ENCODE data around the gene HP1BP3.
A peak's percentile ranks its signal among the peaks of the same experiment; 100 is the strongest.

Gene HP1BP3

GRCh38 chr1:20709868-20710267 is 77.2 kb downstream of the HP1BP3 start:
- no peak for DNase-seq

DNA sequence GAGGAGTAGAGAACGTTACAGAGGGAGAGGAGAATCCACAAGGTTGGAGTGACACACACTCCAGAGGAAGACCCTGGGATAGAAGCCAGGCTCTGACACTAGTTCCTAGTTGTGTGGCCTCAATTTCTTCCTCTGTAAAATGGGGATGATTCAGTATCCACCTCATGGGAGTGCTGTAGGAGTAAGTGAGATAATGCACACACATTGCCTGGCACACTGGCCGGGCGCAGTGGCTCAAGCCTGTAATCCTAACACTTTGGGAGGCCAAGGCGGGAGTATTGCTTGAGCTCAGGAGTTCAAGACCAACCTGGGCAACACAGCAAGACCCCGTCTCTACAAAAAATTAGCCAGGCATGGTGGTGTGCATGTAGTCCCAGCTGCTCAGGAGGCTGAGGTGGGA is 78.2 kb downstream of the HP1BP3 start:
- DNase-seq = no peak

- DNase-seq = no peak
Measured at GRCh38 chr1:20708057-20708456, 79.0 kb downstream of the HP1BP3 start.

- DNase-seq = no peak
Measured at GRCh38 chr1:20706841-20707240, 80.3 kb downstream of the HP1BP3 start.

DNA sequence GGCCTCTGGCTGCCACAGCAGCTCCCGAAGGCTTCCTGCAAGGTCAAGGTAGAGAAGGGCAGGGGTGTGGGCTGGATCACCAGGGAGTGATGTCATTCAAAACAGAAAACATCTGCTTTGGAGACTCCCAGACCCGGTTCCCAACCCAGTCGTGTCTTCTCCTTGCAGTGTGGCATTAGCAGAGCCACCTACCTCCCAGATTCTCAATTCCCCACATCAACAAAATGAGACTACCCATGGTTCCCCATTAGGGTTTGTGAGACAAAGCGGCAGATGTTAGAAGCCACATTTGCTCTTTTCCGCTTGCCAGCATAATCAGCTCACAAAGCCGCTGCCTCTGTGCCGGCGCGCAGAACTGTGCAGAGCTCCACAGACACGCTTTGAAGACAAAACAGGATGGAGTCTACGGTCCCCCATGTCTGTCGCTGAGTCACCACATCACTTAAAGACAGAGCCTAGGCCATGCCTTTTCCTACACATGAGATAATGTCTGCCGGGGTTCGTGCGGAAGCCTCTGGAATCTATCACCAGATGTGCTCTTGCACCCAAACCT is 81.8 kb downstream of the HP1BP3 start:
- DNase-seq = peak; percentile 76

DNA sequence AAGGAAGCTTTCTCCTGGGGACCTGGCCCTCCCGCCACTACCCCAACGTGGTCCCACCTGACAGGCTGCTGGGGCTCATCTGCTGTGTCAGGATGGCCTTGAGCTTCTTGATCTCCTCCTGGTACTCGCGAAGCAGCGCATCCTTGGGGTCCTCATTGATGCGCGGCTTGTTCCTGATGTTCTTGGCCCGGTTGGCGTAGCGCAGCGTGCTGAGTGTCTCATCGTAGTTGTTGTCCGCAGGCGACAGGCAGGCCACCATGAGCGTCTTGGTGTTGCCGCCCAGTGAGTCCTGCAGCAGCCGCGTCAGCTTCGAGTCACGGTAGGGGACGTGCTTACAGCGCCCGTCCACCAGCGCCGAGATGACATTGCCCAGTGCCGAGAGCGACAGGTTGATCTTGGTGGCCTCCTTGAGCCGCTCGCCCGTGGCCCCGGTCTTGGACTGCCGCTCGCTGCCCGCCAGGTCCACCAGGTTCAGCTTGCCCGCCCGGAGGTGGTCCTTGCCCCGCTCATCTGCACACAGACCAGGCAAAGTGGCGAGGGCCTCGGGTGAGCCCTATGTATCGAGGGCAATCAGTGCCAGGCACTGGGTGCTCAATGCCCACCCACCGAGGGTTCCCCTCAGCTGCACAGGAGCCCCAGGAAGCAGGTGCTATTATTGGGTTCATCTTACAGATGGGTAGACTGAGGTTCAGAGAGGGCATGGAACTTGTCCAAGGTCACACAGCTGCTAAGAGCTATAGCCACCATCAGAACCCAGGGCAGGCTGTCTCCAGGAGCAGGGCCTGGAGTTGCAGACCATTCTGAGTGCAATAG is 82.5 kb downstream of the HP1BP3 start:
- no peak for DNase-seq

GRCh38 chr1:20703124-20703756 is 83.9 kb downstream of the HP1BP3 start:
- DNase-seq = no peak

DNA sequence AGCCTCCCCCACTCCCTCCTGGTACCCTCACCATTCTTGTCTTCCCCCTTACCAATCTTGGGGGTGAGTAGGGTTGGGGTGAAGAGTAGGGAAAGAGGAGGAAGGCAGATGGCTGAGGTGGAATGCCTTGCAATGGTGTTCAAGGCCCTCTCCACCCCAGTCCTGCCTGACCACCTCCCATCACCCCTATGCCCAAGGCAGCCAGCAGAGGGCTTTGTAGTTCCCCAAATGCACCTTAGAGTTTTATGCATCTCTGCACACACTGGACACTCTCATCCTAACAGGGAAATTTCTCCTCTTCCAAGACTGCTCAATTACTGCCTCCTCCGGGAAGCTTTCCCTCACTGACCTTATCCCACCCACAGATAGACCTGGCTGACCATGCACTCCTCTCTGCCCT is 84.7 kb downstream of the HP1BP3 start:
- DNase-seq = no peak

DNA sequence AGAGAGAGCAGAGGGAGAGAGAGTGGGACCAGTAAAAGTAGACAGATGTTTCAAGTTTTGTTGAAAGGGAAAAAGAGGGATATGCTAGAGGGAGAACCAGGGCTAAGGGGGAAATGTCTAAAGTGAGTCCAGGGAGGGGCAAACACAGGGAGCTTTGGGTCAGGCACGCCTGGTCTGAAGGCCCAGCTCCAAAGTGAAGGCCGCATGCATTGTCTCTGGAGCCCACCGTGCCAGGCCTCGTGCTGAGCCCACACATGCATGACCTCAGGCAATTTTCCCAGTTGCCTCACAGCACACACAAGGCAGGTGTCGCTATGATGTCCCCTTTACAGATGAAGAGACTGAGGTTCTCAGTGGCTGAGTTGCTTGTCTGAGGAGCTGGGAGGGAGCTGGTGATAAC is 85.3 kb downstream of the HP1BP3 start:
- DNase-seq = no peak

GRCh38 chr1:20701446-20701845 is 85.7 kb downstream of the HP1BP3 start:
- no peak for DNase-seq

DNA sequence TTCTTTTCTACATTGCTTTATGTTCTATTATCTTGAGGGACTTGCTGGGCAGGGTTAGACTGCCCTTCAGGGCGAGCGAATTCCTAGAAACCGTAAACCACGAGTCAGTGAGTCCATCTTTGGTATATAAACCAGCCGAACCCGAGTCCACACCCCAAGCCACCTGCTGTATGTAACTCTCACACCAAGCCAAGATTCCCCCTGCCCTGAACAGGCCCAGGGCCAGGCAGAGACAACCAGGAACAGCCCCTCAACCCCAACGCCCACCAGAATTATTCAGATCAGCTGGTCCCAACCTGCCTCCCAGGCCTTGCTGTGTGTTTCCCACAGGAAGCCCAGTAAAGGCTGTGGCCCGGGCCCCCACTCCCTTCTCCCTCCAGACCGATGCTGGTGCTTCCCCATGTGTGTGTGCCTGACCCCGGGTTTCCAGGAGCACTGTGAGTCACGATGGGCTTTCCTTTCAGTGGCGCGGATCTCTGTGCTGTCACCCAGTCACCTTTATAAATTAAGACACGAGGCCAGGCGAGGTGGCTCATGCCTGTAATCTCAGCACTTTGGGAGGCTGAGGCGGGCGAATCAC is 86.4 kb downstream of the HP1BP3 start:
- DNase-seq = no peak

DNA sequence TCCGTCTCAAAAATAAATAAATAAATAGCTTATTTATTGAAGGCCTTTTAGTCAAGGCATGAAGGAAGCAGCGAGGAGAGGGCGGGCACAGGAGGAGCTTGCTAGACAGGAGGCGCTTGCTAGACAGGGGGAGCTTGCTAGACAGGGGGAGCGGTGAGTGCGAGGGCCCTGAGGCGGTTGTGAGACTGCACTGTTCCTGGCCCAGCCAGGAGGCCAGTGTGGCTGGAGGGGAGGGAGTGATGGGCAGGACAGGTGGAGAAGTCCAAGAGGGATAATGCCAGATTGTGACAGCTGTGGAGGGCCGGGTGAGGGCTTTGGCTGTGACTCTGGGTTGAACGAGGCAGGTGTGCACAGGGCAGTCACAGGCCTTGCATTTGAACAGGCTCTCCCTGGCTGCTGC is 87.5 kb downstream of the HP1BP3 start:
- DNase-seq = no peak

DNA sequence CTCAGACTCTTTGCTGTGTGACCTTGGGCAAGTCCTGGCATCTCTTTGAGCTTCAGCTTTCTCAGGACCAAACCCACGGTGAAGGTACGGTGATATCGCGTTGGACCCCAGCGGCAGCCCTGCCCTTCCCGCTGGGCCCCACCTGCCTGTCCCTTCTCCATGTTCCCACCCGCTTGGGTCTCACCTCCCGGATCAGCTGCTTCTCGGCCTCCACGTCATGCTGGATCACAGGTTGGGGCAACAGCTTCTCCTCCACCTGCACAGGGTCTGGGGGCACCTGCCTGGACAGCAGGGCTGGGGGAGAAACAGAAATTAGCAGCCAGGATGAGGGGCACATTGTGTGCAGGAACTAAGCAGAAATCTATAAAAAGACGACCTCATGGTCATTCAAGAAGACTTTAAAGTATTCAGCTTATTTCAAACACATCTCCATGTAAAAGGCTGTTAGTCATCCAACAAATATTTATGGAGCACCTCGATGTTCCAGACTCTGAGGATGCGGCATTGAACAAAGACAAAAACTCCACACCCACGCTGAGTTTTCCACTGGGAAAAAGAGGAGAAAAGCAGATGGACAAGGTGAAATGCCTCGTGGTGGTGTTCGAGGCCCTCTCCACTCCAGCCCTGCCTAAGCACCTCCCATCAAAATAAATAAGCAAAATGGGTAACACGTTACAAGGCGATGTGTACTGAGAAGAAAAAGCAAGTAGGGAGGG is 88.8 kb downstream of the HP1BP3 start:
- DNase-seq = no peak

- DNase-seq = no peak
Measured at GRCh38 chr1:20697563-20697962, 89.5 kb downstream of the HP1BP3 start.

DNA sequence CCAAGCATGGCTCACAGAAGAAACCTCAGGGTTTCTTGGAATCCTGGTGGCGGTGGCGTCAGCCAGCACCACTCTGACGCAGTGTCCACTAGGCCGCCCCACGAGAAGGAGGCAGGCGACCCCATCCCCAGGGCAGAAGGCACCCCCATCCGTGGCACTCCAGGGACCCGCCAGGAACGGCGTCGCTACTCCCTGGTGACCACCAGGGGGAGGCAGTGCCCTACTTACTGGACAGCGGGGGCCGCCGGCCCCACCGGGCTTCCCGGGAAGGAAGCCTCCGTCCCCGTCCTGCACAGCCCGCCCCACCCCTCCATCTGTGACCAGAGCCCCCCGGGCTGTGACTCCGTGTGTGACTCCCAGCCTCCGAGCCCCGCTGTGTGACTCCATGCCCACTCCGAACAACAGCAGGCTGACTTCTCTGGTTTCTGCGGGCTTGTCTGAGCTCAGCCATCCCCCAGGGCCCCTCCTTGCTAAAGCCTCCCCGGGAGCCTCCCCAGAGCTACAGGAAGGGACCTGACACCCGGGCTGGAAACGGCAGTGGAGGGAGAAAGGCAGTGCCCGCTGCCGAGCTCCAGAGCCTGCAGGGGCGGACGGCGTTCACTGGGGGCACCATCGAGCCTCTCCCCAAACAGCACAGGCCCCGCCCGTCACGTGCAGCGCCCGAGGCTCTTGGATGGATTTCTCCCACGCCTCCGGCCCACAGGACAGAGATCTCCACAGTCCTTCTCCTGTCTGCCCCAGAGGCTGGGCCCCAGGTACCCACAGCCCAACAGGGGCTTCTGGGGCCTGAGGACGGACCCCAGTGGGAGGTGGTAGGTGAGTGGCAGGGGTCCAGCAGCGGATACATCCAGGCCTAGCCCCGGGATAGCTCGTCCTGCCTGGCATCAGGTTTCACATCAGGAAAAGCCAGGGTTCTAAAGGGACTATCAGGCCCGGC is 90.4 kb downstream of the HP1BP3 start:
- DNase-seq = peak; percentile 95

GRCh38 chr1:20695515-20695914 is 91.6 kb downstream of the HP1BP3 start:
- no peak for DNase-seq

DNA sequence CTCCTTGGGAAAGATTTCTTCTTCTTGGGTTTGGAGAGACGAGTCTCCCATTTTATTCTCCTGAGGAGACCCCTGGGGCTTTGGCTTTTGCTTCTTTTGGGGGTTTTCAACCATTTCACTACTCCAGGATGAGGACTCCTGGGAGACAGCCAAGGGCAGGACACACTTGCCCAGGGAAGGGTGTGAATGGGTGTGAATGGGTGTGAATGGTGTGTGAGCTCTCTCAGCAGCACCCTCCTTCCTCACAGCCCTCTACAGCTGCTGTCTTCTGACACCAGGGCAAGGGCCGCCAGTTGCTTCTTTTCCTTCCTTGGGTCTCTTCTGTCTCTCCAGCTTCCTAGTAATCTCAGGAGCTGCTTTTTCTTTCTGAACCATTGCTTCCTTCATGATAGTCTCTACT is 93.5 kb downstream of the HP1BP3 start:
- DNase-seq = no peak

Data from eye (tissue), 1 donor.